MCF 10A (cell line): ENCODE data around the gene GPR143. TPM values are rescaled to one million over a fixed set of nuclear protein-coding genes. Genes with fewer than 3 reads are reported as not detected.

ENCODE experiments used
- BruUV-seq: library from RNA; stranded (reverse); fragments of 400-500 nt; replicated peaks from 2 replicates; lab custom pipeline; 2021; lab: Mats Ljungman, UMichigan
- CTCF ChIA-PET: fragments of 300-600 bp; sonication (Branson Sonifier 250); formaldehyde crosslinking; extraction: SDS; loops from one replicate; lab custom pipeline; 2021; ENCODE audit warnings: antibody characterized with exemption, inconsistent platforms; lab: Yijun Ruan, JAX
- POLR2A ChIA-PET: fragments of 300-600, 350-650 bp; sonication (Branson Sonifier 250); formaldehyde crosslinking; extraction: SDS; loops from one replicate; lab custom pipeline; 2020; ENCODE audit warnings: antibody characterized with exemption, inconsistent platforms; lab: Yijun Ruan, JAX
- DNase-seq: peaks from one replicate; pipeline ENCODE4 v3.0.0-alpha.2; 2018; ENCODE audit not compliant: unreplicated experiment
- H3K27ac Mint-ChIP-seq: one replicate; pipeline ENCODE4 v1.8.0; 2022; ENCODE audit warnings: mild to moderate bottlenecking, low read depth, mixed read lengths; ENCODE audit not compliant: unreplicated experiment
- H3K27me3 Mint-ChIP-seq: one replicate; pipeline ENCODE4 v1.8.0; 2022; ENCODE audit warnings: mixed read lengths; ENCODE audit not compliant: insufficient read depth, unreplicated experiment
- H3K36me3 Mint-ChIP-seq: one replicate; pipeline ENCODE4 v1.8.0; 2022; ENCODE audit warnings: mild to moderate bottlenecking, moderate library complexity, mixed read lengths; ENCODE audit not compliant: insufficient read depth, unreplicated experiment
- H3K4me1 Mint-ChIP-seq: one replicate; pipeline ENCODE4 v1.8.0; 2022; ENCODE audit warnings: mixed read lengths; ENCODE audit not compliant: insufficient read depth, unreplicated experiment
- H3K4me3 Mint-ChIP-seq: one replicate; pipeline ENCODE4 v1.8.0; 2022; ENCODE audit warnings: mild to moderate bottlenecking, moderate library complexity, mixed read lengths; ENCODE audit not compliant: unreplicated experiment
- H3K9me3 Mint-ChIP-seq: one replicate; pipeline ENCODE4 v1.8.0; 2022; ENCODE audit warnings: mixed read lengths; ENCODE audit not compliant: unreplicated experiment
- intact Hi-C: fragments of 100-400 bp; cut with micrococcal nuclease; formaldehyde crosslinking; loops from 2 replicates; pipeline ENCODE4 v1.14.1; 2022
- total RNA-seq: library from RNA; stranded (reverse); gene quantifications from 2 replicates; pipeline ENCODE4 v1.2.3, GENCODE V29; 2022
- TF ChIP-seq, protein P1 (sequence below): fragments of 200-600 bp; IDR thresholded peaks from one replicate; pipeline ENCODE4 v1.8.0; 2022; ENCODE audit warnings: antibody characterized with exemption, mild to moderate bottlenecking; ENCODE audit not compliant: unreplicated experiment

GPR143 gene
- total RNA-seq, 1 experiment from 2014 or later = 0.77 TPM

- CTCF ChIA-PET = no interaction called here
- Mint-ChIP-seq H3K4me3 (no peak overlapping the region), H3K27ac (no peak overlapping the region), H3K4me1 (peaks cover 5% of the 10 kb centered on the region), H3K27me3 (no peaks in the 10 kb centered on the region), H3K36me3 (no peaks in the 10 kb centered on the region), H3K9me3 (peaks cover 14% of the 10 kb centered on the region)
- intact Hi-C loops = no loop called here
- TF ChIP-seq, protein P1, sequence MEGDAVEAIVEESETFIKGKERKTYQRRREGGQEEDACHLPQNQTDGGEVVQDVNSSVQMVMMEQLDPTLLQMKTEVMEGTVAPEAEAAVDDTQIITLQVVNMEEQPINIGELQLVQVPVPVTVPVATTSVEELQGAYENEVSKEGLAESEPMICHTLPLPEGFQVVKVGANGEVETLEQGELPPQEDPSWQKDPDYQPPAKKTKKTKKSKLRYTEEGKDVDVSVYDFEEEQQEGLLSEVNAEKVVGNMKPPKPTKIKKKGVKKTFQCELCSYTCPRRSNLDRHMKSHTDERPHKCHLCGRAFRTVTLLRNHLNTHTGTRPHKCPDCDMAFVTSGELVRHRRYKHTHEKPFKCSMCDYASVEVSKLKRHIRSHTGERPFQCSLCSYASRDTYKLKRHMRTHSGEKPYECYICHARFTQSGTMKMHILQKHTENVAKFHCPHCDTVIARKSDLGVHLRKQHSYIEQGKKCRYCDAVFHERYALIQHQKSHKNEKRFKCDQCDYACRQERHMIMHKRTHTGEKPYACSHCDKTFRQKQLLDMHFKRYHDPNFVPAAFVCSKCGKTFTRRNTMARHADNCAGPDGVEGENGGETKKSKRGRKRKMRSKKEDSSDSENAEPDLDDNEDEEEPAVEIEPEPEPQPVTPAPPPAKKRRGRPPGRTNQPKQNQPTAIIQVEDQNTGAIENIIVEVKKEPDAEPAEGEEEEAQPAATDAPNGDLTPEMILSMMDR = no peak
- no TSS peak for BruUV-seq
- no peak for DNase-seq
- POLR2A ChIA-PET = no interaction called here
Observed at GRCh38 chrX:9804444-9804843, 38.8 kb upstream of the GPR143 start.

- POLR2A ChIA-PET = no interaction called here
- H3K4me1 Mint-ChIP-seq = peaks cover 3% of the 10 kb centered on the region
- no peaks in the 10 kb centered on the region for H3K36me3 Mint-ChIP-seq
- BruUV-seq = no TSS peak
- no peak overlapping the region for H3K4me3 Mint-ChIP-seq
- intact Hi-C loops = no loop called here
- H3K27me3 Mint-ChIP-seq = no peaks in the 10 kb centered on the region
- CTCF ChIA-PET = interaction anchor here (1.7 kb wide), 1 partner anchor 9 kb away, joined by 5 read pairs; no protein-coding TSS in a partner anchor
- TF ChIP-seq, protein P1 = no peak
- H3K9me3 Mint-ChIP-seq = peaks cover 16% of the 10 kb centered on the region
- no peak for DNase-seq
- no peak overlapping the region for H3K27ac Mint-ChIP-seq
Observed at GRCh38 chrX:9802737-9803136, 37.1 kb upstream of the GPR143 start.

- CTCF ChIA-PET = no interaction called here
- TF ChIP-seq, protein P1 = no peak
- H3K27me3 Mint-ChIP-seq = peaks cover 12% of the 10 kb centered on the region
- H3K4me3 Mint-ChIP-seq = no peak overlapping the region
- intact Hi-C loops = no loop called here
- POLR2A ChIA-PET = no interaction called here
- no peaks in the 10 kb centered on the region for H3K36me3 Mint-ChIP-seq
- H3K27ac Mint-ChIP-seq = no peak overlapping the region
- H3K9me3 Mint-ChIP-seq = peaks cover 26% of the 10 kb centered on the region
- no peak for DNase-seq
- no TSS peak for BruUV-seq
- H3K4me1 Mint-ChIP-seq = no peaks in the 10 kb centered on the region
Observed at GRCh38 chrX:9797384-9798360, 32.0 kb upstream of the GPR143 start.

- Mint-ChIP-seq H3K9me3 (peaks cover 12% of the 10 kb centered on the region), H3K4me3 (no peak overlapping the region), H3K27ac (no peak overlapping the region), H3K27me3 (peaks cover 12% of the 10 kb centered on the region), H3K4me1 (no peaks in the 10 kb centered on the region), H3K36me3 (no peaks in the 10 kb centered on the region)
- CTCF ChIA-PET = no interaction called here
- DNase-seq = no peak
- TF ChIP-seq, protein P1 = no peak
- intact Hi-C loops = no loop called here
- POLR2A ChIA-PET = no interaction called here
- no TSS peak for BruUV-seq
Observed at GRCh38 chrX:9794495-9794894, 28.8 kb upstream of the GPR143 start.
